RPMI8226 (cell line): Measurements from ENCODE around the gene IQGAP2.
"Not testable (repeated sequence)": the region's sequence is repeated elsewhere in the genome, so short reads cannot be mapped to it uniquely, and the experiment has no call there.

ENCODE experiments used
- DNase-seq: peaks from one replicate; pipeline ENCODE4 v3.0.0-alpha.2; 2015

Gene IQGAP2

GRCh38 chr5:76582230-76583162 lies 179.4 kb downstream of the IQGAP2 start:
- peak; percentile 89 for DNase-seq

- DNase-seq: peak; percentile 21
Observed at GRCh38 chr5:76583163-76584047, 180.3 kb downstream of the IQGAP2 start.

- DNase-seq: no peak
Observed at GRCh38 chr5:76585783-76586217, 182.7 kb downstream of the IQGAP2 start.

DNA sequence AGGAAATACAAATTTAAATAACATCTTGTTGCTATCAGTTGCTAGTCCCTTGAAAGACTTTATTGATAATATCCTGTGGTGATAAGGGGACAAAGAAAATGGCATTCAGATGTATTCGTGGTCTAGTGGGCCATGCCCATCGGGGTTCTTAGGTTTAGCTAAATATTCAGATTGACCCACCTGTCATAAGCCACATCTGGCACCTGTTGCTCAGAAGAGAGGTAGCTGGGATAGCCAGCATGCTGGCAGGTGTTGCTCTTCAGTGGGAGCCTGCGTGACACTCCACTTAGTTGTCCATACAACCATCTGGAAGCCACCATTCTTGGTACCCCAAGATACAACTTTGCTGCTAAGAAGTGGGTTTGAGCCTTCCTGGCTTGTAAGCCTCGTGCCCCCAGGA lies 183.4 kb downstream of the IQGAP2 start:
- DNase-seq: peak; percentile 25

GRCh38 chr5:76590027-76590426 lies 186.9 kb downstream of the IQGAP2 start:
- peak; percentile 85 for DNase-seq

DNA sequence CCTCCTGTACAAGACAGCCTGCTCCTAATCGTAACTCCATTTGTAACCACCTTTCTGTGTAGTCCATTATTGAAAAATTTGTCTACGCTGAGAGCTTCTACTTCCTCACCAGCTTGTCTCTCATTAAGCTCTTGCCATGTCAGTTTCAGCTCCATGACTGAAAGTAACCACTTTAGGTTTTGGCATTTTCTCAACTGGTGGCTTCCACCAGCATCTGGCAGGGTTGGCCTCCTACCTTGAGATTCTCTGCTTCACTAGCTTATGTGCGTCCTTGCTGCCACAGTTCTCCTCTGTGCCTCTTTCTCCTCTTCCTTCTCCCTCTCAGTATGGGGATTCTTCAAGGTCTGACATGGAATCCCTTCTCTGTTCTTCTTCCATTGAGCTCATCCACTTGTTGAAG lies 188.3 kb downstream of the IQGAP2 start:
- DNase-seq: peak; percentile 92

GRCh38 chr5:76592692-76593091 lies 189.6 kb downstream of the IQGAP2 start:
- no peak for DNase-seq

DNA sequence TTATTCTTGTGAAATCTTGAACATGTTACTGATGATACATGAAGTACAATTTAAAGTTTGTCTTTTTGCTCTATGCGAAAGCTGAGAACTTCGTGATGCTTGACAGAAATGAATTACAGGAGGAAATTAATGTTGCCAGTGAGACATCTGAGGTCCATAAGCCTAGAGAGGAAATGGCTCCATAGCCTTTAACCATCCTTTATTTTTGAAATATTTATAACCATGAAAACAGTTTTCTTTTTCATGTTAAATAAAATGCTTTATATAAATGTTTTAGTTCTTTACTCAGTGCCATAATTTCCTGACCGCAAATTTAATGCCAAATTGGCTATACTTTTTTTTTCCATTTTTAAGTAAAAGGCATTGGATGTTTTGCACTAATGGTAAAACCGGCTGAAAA lies 191.0 kb downstream of the IQGAP2 start:
- DNase-seq: no peak

DNA sequence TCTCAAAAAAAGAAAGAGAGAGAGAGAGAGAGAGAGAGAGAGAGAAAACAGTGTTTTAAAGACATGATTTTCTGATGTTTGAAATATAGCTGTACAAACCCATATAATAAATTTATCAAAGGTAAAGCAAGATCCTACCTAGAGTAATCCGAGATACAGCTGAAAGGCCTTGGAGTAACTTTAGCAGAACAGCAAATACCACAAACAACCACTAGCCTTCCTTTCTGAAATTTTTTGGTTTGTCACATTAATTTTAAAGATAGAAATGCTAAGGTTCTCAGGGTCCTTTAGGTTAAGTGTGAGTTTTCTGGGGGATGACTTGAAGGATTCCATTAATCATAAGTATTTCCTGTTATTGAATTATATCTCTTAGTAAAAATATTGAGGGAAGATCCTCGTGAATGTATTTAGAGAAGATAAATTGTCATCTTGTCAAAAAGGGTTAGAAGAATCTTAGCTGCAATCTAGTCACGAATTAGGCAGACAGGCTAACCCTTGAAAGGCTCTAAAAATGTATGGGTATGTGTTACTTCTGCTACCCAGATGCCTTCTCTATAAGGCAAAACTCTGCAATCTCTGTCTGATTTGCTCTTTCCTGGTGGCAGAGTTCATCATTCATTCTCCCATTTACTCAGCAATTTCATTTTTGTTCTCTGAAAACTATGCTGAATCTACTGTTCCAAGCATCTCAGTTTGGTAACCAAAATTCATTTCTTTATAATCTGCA lies 192.8 kb downstream of the IQGAP2 start:
- DNase-seq: no peak

DNA sequence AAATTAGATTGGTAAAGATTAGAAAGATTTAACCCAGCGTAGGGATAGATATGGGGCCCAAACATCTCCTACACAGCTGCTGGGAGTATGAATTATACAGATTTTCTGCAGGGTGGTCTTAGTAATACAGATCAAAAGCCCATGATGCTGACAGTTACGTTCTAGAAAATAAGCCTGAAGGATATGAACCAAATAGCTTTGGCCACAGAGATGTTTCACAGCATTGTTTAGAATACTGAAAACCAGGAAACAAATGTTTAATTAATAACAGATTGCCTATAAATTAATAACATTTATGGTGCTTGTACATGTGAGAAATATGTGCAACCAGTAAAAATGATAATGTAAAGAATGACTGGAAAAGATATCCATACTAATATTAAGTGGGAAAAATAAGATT lies 195.4 kb downstream of the IQGAP2 start:
- no peak for DNase-seq

DNA sequence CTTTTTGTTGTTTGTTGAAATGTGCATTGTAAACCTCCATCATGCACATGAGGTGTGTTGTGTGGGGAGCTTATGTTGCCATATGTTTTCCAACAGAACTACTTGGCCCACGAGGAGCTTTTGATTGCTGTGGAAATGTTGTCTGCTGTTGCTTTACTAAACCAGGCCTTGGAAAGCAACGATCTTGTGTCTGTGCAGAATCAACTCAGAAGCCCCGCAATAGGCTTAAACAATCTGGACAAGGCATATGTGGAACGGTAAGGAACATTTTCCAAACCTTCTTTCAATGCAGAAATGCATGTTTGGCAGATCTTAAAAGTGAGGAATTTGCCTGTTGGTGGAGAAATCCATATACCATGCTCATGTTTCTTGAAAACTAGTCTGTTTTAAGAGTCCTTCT lies 197.6 kb downstream of the IQGAP2 start:
- no peak for DNase-seq

DNA sequence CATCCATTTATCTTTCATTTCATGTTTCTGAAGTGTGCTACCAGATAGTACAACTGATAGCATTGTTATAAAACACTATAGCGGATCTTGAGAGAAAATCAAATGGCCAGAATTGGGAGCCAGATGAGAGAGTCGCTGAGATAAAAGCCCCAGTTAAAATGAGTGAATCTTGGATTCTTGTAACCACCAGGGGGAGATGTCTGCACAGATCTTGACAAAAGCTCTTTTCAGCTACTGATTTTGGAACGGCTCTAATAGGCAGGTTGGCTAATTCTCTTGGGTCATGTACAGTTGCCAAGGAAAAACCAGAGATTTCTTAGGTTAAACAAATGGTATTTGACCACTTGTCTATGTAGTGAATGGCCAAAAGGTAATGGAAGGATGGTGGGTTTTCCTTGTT lies 198.4 kb downstream of the IQGAP2 start:
- peak; percentile 70 for DNase-seq

DNA sequence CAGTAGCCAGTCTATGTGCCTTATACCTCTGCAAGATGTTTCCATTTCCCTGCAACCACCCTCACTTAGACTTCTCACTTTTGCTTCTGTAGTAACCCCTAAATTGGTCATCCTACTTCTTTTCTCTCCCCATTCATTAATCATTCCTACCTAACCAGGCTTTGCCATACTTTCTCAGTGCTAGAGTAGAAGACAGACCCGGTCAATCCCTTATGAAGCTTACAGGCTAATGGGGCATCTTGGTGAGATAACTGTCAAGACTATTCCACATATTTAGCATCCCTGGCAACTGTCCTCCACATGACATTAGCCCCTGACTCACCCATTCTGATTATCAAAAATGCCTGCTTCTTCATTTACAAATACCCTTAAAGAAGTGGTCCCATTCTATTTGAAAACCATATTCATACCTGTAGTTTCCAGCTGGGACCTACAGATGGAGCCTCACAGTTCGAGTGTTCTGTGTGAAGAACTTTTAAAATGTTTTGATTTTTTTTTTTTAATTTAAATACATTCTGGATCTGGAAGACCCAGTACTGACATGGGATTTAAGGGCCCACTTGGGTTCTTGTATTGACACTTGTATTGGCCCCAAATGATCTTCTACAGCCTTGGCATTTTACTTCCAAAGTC lies 199.1 kb downstream of the IQGAP2 start:
- DNase-seq: no peak

DNA sequence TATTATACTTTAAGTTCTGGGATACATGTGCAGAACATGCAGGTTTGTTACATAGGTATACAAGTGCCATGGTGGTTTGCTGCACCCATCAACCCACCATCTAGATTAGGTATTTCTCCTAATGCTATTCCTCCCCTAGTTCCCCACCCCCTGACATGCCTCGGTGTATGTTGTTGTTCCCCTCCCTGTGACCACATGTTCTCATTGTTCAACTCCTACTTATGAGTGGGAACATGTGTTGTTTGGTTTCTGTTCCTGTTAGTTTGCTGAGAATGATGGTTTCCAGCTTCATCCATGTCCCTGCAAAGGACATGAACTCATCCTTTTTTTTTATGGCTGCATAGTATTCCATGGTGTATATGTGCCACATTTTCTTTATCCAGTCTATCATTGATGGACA lies 200.9 kb downstream of the IQGAP2 start:
- DNase-seq: not testable (repeated sequence)

DNA sequence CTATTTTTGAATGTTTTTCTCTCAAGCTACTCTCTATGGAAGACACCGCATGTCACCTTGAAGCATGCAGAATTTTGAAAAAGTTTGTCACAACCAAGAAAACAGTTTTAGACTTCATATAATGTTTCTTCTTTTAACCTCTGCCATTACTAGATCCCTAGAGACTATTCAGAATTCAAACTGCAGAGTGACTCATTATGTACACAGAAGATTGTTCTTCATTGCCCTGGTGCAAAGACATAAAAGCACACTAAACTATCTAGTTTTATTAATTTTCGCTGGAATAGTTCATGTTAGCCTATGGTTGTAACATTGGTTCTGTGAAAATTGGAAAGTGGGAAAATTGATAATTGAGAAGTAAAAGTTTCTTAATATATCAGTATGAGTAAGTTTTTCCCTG lies 201.8 kb downstream of the IQGAP2 start:
- no peak for DNase-seq

DNA sequence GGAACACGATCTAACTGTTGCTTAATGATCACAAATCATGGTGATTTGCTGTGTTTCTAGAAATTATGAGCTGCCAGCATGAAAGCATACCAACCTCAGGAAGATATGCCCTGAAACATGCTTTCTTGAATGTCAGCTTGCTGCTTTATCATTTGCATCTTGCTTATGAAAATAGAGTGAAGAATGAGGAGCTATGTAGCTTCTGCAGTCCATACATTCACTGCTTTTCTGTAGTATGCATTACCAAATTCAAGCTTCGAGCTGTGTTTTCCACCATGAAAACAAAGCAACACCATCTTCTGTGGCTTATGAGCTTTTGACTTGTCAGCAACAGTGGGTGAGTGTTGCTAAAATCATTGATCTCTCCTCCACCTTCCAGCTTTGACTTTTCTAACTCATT lies 203.6 kb downstream of the IQGAP2 start:
- DNase-seq: no peak

- no peak for DNase-seq
Observed at GRCh38 chr5:76607353-76607871, 204.3 kb downstream of the IQGAP2 start.

- peak; percentile 24 for DNase-seq
Observed at GRCh38 chr5:76608833-76609232, 205.7 kb downstream of the IQGAP2 start.

- no peak for DNase-seq
Observed at GRCh38 chr5:76610196-76610595, 207.1 kb downstream of the IQGAP2 start.

- DNase-seq: no peak
Observed at GRCh38 chr5:76612942-76613341, 209.9 kb downstream of the IQGAP2 start.

- DNase-seq: no peak
Observed at GRCh38 chr5:76615759-76616158, 212.7 kb downstream of the IQGAP2 start.

DNA sequence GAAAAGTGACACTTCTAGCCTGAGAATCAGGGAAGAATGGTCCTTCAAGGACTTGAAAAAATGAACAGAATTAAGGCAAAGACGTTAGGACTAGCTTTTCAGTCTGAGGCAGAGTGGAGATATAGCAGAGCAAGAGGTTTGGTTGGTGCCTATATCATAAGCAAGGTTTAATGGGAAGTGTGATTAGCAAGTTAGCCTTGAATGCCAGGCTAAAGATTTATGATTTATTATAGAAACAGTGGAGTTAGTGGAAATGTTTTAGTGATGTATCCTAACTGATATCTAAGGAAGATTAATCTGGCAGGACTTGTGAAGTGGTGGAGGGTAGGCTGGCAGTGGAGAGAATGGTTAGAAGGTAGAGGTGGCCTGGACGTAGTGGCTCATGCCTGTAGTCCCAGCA lies 213.1 kb downstream of the IQGAP2 start:
- DNase-seq: no peak
